NB4 (cell line): ENCODE results near the gene MAPKAPK2.

Experiments used
- MYC ChIP-seq: IDR thresholded peaks from 2 replicates; pipeline ENCODE4 v1.6.1; 2011; ENCODE audit warnings: low read depth, low read length
- POLR2A ChIP-seq: IDR thresholded peaks from 2 replicates; pipeline ENCODE4 v1.6.1; 2011; ENCODE audit warnings: mild to moderate bottlenecking; ENCODE audit not compliant: insufficient read length; ENCODE audit errors: extremely low read depth
- TF ChIP-seq, protein P1 (sequence below): IDR thresholded peaks from one replicate; pipeline ENCODE4 v1.5.1; 2012; ENCODE audit warnings: low read depth, low read length
- TF ChIP-seq, protein P2 (sequence below): IDR thresholded peaks from 2 replicates; pipeline ENCODE4 v1.6.1; 2011; ENCODE audit warnings: low read depth, low read length

GRCh38 chr1:206778031-206778430 is 93.3 kb downstream of the MAPKAPK2 start:
- TF ChIP-seq, protein P1, sequence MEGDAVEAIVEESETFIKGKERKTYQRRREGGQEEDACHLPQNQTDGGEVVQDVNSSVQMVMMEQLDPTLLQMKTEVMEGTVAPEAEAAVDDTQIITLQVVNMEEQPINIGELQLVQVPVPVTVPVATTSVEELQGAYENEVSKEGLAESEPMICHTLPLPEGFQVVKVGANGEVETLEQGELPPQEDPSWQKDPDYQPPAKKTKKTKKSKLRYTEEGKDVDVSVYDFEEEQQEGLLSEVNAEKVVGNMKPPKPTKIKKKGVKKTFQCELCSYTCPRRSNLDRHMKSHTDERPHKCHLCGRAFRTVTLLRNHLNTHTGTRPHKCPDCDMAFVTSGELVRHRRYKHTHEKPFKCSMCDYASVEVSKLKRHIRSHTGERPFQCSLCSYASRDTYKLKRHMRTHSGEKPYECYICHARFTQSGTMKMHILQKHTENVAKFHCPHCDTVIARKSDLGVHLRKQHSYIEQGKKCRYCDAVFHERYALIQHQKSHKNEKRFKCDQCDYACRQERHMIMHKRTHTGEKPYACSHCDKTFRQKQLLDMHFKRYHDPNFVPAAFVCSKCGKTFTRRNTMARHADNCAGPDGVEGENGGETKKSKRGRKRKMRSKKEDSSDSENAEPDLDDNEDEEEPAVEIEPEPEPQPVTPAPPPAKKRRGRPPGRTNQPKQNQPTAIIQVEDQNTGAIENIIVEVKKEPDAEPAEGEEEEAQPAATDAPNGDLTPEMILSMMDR: no peak
- TF ChIP-seq MYC: no peak
- TF ChIP-seq POLR2A: no peak
- TF ChIP-seq, protein P2, sequence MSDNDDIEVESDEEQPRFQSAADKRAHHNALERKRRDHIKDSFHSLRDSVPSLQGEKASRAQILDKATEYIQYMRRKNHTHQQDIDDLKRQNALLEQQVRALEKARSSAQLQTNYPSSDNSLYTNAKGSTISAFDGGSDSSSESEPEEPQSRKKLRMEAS: no peak
